Breast epithelium (tissue), 4 donors: Measurements from ENCODE around the gene OR2AG2. TPM values are rescaled to one million over a fixed set of nuclear protein-coding genes. Genes with fewer than 3 reads are reported as not detected.

Experiments
- DNase-seq, 2 donors: peaks; one replicate each; pipeline ENCODE4 v3.0.0-alpha.2; 2019; ENCODE audit warnings: low spot score in 2 of 2
- H3K27ac ChIP-seq, 2 donors: fragments of 200-600 bp; sonication (generic) in 1 of 2; one replicate each; pipeline ENCODE4 v1.5.1; 2016 to 2019; ENCODE audit warnings: mild to moderate bottlenecking in 1 of 2
- H3K27me3 ChIP-seq, 2 donors: fragments of 200-600 bp; sonication (generic) in 1 of 2; one replicate each; pipeline versions ENCODE4 v1.5.1 to v1.6.0; 2017 to 2019; ENCODE audit warnings: control low read depth in 1 of 2, mild to moderate bottlenecking in 1 of 2
- H3K36me3 ChIP-seq: fragments of 200-600 bp; one replicate; pipeline ENCODE4 v1.5.1; 2019
- H3K4me1 ChIP-seq, 2 donors: fragments of 200-600 bp; sonication (generic); one replicate each; pipeline ENCODE4 v1.5.1; 2016 to 2019; ENCODE audit warnings: control low read depth in 1 of 2
- H3K4me3 ChIP-seq, 3 donors: fragments of 200-600 bp; sonication (generic); 1 replicate in 2 of 3; 2 replicates in 1 of 3; pipeline ENCODE4 v1.5.1; 2016 to 2019; ENCODE audit warnings: mild to moderate bottlenecking in 3 of 3, moderate library complexity in 2 of 3
- H3K9me3 ChIP-seq, 2 donors: fragments of 200-600 bp; sonication (generic) in 1 of 2; one replicate each; pipeline ENCODE4 v1.5.1; 2016 to 2019; ENCODE audit warnings: control low read depth in 1 of 2
- POLR2A ChIP-seq: fragments of 450-650 bp; IDR thresholded peaks from one replicate; pipeline ENCODE4 v1.6.1; 2016; ENCODE audit warnings: antibody characterized with exemption, mild to moderate bottlenecking, moderate library complexity
- POLR2AphosphoS5 ChIP-seq, 3 donors: sonication (generic); formaldehyde crosslinking; IDR thresholded peaks; one replicate each; pipeline ENCODE4 v1.6.1; 2017; ENCODE audit warnings: antibody characterized with exemption in 3 of 3
- intact Hi-C: fragments of 100-400 bp; cut with DNase I; formaldehyde crosslinking; loops from one replicate; pipeline ENCODE4 v1.15.1; 2023; ENCODE audit warnings: low total_unique reads
- total RNA-seq, 3 donors: library from RNA; depleted of rRNA; stranded (reverse); fragments of >200 nt; gene quantifications; one replicate each; pipeline ENCODE4 v1.1.0, GENCODE V29; 2016
- TF ChIP-seq, protein P1 (sequence below), 3 donors: fragments of 450-650 bp; IDR thresholded peaks; one replicate each; pipeline ENCODE4 v1.5.1; 2016 to 2017; ENCODE audit warnings: antibody characterized with exemption in 3 of 3, mild to moderate bottlenecking in 3 of 3, moderate library complexity in 3 of 3

The OR2AG2 gene
- total RNA-seq, 3 donors from 2014 or later, result 0.44 to 3.6 TPM; not detected in 1

DNA sequence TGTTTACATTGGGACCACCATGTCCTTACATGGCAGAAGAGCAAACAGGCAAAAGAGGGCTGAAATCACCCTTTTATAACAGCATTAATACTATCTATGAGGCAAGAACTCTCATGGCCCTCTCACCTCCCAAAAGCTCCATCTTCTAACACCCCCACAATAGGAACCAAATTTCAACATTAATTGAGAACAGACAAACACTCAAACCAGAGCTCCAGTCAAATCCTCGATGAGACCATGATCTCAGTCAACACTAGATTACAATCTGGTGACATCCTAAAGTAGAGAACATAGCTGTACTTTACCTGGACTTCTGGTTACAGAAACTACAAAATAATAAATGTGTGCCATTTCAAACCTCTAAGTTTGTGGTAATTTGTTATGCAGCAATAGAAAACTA is 25.1 kb downstream of the OR2AG2 start:
- peak overlapping the region; percentile 40 to 52 for H3K27ac ChIP-seq
- intact Hi-C loops, result no loop called here
- peak overlapping the region; percentile 10 to 49 (median 29) for H3K4me3 ChIP-seq

DNA sequence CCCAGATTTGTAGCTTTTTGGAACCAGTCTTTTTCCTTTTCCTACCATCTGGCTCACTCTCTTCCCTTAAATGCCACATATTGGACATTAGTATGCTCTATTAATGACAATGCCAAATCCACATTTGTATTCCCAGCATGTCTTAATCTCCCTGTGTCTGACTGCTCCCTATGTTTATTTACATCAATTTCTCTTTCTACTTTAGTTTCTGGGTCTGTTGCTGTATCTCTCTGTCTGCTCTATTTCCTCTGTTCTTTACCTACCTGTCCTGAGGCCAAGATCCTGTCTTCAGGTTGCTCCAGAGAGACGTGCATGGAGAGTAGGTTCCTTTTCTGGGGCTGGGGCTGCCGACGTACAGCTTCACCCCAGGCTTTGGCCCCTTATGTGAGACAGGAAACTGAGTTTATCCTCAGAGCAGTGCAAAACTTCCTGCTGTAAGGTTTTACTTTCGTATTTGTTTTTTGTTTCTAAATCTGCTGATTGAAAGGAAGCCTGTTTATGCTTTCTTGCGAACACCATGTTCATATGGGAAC is 25.6 kb downstream of the OR2AG2 start:
- H3K36me3 ChIP-seq, result no peaks in the 10 kb centered on the region
- no peaks in the 10 kb centered on the region for H3K27me3 ChIP-seq
- intact Hi-C loops, result no loop called here
- H3K27ac ChIP-seq, result peak overlapping the region; percentile 40 to 52
- H3K4me3 ChIP-seq, result peak overlapping the region; percentile 10 to 49 (median 29)
- H3K4me1 ChIP-seq, result no peaks in the 10 kb centered on the region
- no peak for DNase-seq
- H3K9me3 ChIP-seq, result no peaks in the 10 kb centered on the region
- no peak for TF ChIP-seq POLR2AphosphoS5 (IDR thresholded peaks at IDR 0.05)
- TF ChIP-seq POLR2A, result no peak
- TF ChIP-seq, protein P1, sequence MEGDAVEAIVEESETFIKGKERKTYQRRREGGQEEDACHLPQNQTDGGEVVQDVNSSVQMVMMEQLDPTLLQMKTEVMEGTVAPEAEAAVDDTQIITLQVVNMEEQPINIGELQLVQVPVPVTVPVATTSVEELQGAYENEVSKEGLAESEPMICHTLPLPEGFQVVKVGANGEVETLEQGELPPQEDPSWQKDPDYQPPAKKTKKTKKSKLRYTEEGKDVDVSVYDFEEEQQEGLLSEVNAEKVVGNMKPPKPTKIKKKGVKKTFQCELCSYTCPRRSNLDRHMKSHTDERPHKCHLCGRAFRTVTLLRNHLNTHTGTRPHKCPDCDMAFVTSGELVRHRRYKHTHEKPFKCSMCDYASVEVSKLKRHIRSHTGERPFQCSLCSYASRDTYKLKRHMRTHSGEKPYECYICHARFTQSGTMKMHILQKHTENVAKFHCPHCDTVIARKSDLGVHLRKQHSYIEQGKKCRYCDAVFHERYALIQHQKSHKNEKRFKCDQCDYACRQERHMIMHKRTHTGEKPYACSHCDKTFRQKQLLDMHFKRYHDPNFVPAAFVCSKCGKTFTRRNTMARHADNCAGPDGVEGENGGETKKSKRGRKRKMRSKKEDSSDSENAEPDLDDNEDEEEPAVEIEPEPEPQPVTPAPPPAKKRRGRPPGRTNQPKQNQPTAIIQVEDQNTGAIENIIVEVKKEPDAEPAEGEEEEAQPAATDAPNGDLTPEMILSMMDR (IDR thresholded peaks at IDR 0.05), result no peak

More for the DNA sequence above, 25.1 kb downstream of the OR2AG2 start:
- H3K36me3 ChIP-seq, result no peaks in the 10 kb centered on the region
- no peaks in the 10 kb centered on the region for H3K9me3 ChIP-seq
- H3K4me1 ChIP-seq, result no peaks in the 10 kb centered on the region
- no peak for DNase-seq
- no peaks in the 10 kb centered on the region for H3K27me3 ChIP-seq
- TF ChIP-seq POLR2AphosphoS5 (IDR thresholded peaks at IDR 0.05), result no peak
- TF ChIP-seq, protein P1 (IDR thresholded peaks at IDR 0.05), result no peak
- TF ChIP-seq POLR2A, result no peak

DNA sequence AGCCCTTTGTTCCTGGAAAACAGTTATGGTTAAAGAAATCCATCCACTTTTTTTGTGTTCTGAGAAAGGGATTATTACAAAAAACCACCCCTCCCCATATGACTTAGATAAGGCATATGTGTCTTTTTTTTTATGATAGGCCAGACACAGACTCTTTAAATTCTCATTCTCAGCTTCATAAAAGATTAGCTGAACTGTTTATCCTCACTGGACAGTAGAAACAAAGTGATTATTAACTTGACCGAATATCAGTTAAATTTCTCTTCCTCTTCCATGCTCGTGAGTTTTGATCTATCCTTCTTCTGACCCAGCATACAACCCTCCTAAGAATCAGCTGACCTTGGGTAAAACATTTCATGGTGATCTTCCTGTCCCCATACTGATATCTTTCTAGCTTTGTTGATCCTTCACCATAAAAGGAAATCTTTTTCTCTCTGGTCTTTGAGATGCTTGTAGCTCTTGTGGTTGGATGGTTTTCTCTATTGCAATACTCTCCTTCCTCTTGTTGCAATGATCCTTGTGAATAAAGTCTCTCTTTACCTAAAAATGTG is 26.2 kb downstream of the OR2AG2 start:
- TF ChIP-seq, protein P1 (IDR thresholded peaks at IDR 0.05), result no peak
- no peak for TF ChIP-seq POLR2AphosphoS5 (IDR thresholded peaks at IDR 0.05)
- no peak for TF ChIP-seq POLR2A
- intact Hi-C loops, result no loop called here
- Histone ChIP-seq H3K4me3 (peak overlapping the region in 2 of 3 donors; percentile 10 to 29), H3K27ac (no peak overlapping the region), H3K27me3 (no peaks in the 10 kb centered on the region), H3K9me3 (no peaks in the 10 kb centered on the region), H3K36me3 (no peaks in the 10 kb centered on the region), H3K4me1 (no peaks in the 10 kb centered on the region)
- DNase-seq, result no peak

DNA sequence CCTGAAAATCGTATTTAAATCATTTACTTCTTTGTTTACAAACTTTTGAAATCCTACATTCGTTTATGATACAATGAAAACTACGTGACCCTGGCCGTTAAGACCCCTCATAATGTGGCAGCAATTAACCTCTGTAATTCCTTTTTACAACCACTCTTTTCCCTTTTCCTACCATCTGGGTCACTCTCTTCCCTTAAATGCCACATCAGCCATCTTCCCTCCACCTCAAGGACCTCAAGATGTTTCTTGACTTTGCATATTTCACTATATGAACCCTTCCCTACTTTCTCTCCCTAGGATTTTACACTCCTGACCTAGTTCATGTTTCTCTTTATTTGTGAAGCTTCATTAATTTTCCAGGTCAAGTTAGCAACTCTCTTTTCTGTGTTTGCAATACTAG is 26.8 kb downstream of the OR2AG2 start:
- H3K27me3 ChIP-seq, result no peaks in the 10 kb centered on the region
- TF ChIP-seq POLR2AphosphoS5 (IDR thresholded peaks at IDR 0.05), result no peak
- TF ChIP-seq, protein P1 (IDR thresholded peaks at IDR 0.05), result no peak
- TF ChIP-seq POLR2A, result no peak
- no peaks in the 10 kb centered on the region for H3K9me3 ChIP-seq
- no peak for DNase-seq
- H3K4me1 ChIP-seq, result no peaks in the 10 kb centered on the region
- H3K27ac ChIP-seq, result peak overlapping the region in 1 of 2 donors; percentile 15
- intact Hi-C loops, result no loop called here
- no peak overlapping the region for H3K4me3 ChIP-seq
- no peaks in the 10 kb centered on the region for H3K36me3 ChIP-seq

DNA sequence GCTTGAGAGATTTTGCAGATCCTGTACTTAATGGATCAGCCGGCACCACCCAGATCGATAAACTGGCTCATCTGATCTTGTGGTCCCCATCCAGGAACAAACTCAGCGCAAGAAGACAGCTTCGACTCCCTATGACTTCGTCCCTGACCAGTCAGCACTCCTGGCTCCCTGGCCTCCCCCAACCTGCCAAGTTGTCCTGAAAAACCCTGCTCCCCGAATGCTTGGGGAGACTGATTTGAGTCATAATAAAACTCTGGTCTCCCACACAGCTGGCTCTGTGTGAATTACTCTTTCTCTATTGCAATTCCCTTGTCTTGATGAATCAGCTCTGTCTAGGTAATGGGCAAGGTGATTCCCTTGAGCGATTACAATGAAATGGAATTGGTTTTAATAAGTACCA is 29.5 kb downstream of the OR2AG2 start:
- no peak overlapping the region for H3K27ac ChIP-seq
- intact Hi-C loops, result no loop called here
- H3K4me1 ChIP-seq, result no peaks in the 10 kb centered on the region
- H3K27me3 ChIP-seq, result no peaks in the 10 kb centered on the region
- H3K9me3 ChIP-seq, result no peaks in the 10 kb centered on the region
- TF ChIP-seq POLR2AphosphoS5 (IDR thresholded peaks at IDR 0.05) (no peak), POLR2A (no peak)
- TF ChIP-seq, protein P1 (IDR thresholded peaks at IDR 0.05), result no peak
- H3K4me3 ChIP-seq, result no peak overlapping the region
- no peaks in the 10 kb centered on the region for H3K36me3 ChIP-seq
- DNase-seq, result no peak
